Peyer's patch (tissue), 4 donors: ENCODE results near the gene S100A4. TPM values are rescaled to one million over a fixed set of nuclear protein-coding genes. Genes with fewer than 3 reads are reported as not detected.
"Not testable (repeated sequence)": the region's sequence is repeated elsewhere in the genome, so short reads cannot be mapped to it uniquely, and the experiment has no call there.

Source experiments
- DNase-seq, 3 donors: peaks; one replicate each; pipeline ENCODE4 v3.0.0-alpha.2; 2017 to 2019
- H3K27ac ChIP-seq, 4 donors: fragments of 200-600 bp; sonication (generic); one replicate each; pipeline ENCODE4 v1.5.1; 2016 to 2019
- H3K27me3 ChIP-seq, 2 donors: fragments of 200-600 bp; sonication (generic); one replicate each; pipeline ENCODE4 v1.5.1; 2019
- H3K36me3 ChIP-seq, 3 donors: fragments of 200-600 bp; sonication (generic); one replicate each; pipeline ENCODE4 v1.5.1; 2016 to 2019
- H3K4me1 ChIP-seq, 4 donors: fragments of 200-600 bp; sonication (generic); one replicate each; pipeline ENCODE4 v1.5.1; 2016 to 2019
- H3K4me3 ChIP-seq, 4 donors: fragments of 200-600 bp; sonication (generic); 1 replicate in 3 of 4; 2 replicates in 1 of 4; pipeline ENCODE4 v1.5.1; 2016 to 2019; ENCODE audit warnings: mild to moderate bottlenecking in 1 of 4
- H3K9me3 ChIP-seq, 4 donors: fragments of 200-600 bp; sonication (generic); one replicate each; pipeline ENCODE4 v1.5.1; 2016 to 2019; ENCODE audit warnings: mild to moderate bottlenecking in 1 of 4
- POLR2A ChIP-seq, 2 donors: fragments of 450-650 bp; IDR thresholded peaks; one replicate each; pipeline ENCODE4 v1.5.1; 2017; ENCODE audit warnings: antibody characterized with exemption in 2 of 2, mild to moderate bottlenecking in 2 of 2, moderate library complexity in 2 of 2
- total RNA-seq, 4 donors: library from RNA; depleted of rRNA; stranded (reverse); fragments of >200 nt; gene quantifications; one replicate each; pipeline ENCODE4 v1.1.0, GENCODE V29; 2016
- TF ChIP-seq, protein P1 (sequence below), 6 experiments: fragments of 450-650 bp in 4 of 6; fragments of 200-600 bp in 2 of 6; sonication (generic) in 1 of 6; IDR thresholded peaks; one replicate each; pipeline ENCODE4 v1.5.1; 2017 to 2019; ENCODE audit warnings: antibody characterized with exemption in 6 of 6, mild to moderate bottlenecking in 3 of 6, moderate library complexity in 1 of 6

S100A4 gene
- total RNA-seq, 4 donors from 2014 or later: 38.2 to 435 (median 53.6) TPM

DNA sequence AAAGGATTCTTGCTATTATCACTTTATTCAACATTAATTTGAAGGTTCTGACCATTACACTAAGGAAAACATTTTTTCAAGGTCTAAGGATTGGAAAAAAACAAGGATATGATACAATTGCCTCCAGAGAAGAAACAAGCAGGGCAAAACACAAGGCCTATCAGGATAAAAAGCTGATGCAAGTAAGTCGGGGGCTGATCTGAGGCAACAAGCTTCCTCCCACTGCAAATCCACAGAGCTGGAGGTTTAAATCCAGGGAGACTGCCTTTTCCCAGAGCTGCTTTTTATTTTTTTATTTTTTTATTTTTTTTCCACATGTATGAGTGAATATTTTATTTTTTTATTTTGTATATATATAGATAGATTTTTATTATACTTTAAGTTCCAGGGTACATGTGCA, 39.4 kb upstream of the S100A4 start:
- H3K36me3 ChIP-seq: no peaks in the 10 kb centered on the region
- no peak overlapping the region for H3K27ac ChIP-seq
- no peak overlapping the region for H3K4me3 ChIP-seq
- no peaks in the 10 kb centered on the region for H3K9me3 ChIP-seq
- no peaks in the 10 kb centered on the region for H3K4me1 ChIP-seq
- DNase-seq: no peak
- TF ChIP-seq, protein P1, sequence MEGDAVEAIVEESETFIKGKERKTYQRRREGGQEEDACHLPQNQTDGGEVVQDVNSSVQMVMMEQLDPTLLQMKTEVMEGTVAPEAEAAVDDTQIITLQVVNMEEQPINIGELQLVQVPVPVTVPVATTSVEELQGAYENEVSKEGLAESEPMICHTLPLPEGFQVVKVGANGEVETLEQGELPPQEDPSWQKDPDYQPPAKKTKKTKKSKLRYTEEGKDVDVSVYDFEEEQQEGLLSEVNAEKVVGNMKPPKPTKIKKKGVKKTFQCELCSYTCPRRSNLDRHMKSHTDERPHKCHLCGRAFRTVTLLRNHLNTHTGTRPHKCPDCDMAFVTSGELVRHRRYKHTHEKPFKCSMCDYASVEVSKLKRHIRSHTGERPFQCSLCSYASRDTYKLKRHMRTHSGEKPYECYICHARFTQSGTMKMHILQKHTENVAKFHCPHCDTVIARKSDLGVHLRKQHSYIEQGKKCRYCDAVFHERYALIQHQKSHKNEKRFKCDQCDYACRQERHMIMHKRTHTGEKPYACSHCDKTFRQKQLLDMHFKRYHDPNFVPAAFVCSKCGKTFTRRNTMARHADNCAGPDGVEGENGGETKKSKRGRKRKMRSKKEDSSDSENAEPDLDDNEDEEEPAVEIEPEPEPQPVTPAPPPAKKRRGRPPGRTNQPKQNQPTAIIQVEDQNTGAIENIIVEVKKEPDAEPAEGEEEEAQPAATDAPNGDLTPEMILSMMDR (IDR thresholded peaks at IDR 0.05): no peak
- no peak for TF ChIP-seq POLR2A (IDR thresholded peaks at IDR 0.05)
- no peaks in the 10 kb centered on the region for H3K27me3 ChIP-seq

DNA sequence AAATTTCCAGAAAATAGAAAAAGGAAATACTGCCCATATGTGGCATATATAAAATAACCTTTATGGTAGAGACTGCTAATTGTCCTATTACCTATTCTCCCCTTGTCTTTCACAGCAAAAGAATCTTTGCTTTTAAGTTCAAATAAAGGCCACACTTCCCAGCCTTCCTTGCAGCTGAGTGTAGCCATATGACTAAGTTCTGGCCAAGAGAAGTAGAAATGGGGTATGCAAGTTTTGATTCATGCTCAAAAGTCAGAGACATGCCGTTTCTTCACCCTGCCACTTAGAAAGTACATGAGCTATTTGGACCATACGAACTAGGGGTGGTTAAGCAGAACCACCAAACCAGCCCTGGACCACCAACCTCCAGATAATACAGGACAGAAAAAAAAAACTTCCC, 38.4 kb upstream of the S100A4 start:
- TF ChIP-seq, protein P1 (IDR thresholded peaks at IDR 0.05): no peak
- no peak for TF ChIP-seq POLR2A (IDR thresholded peaks at IDR 0.05)
- H3K27me3 ChIP-seq: no peaks in the 10 kb centered on the region
- no peak for DNase-seq
- H3K4me1 ChIP-seq: no peaks in the 10 kb centered on the region
- no peak overlapping the region for H3K4me3 ChIP-seq
- H3K9me3 ChIP-seq: no peaks in the 10 kb centered on the region
- H3K27ac ChIP-seq: no peak overlapping the region
- no peaks in the 10 kb centered on the region for H3K36me3 ChIP-seq

DNA sequence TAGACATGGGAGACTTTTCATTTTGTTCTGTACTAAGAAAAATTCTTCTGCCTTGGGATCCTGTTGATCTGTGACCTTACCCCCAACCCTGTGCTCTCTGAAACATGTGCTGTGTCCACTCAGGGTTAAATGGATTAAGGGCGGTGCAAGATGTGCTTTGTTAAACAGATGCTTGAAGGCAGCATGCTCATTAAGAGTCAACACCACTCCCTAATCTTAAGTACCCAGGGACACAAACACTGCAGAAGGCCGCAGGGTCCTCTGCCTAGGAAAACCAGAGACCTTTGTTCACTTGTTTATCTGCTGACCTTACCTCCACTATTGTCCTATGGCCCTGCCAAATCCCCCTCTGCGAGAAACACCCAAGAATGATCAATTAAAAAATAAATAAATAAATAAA, 37.9 kb upstream of the S100A4 start:
- H3K27ac ChIP-seq, H3K9me3 ChIP-seq, H3K4me3 ChIP-seq, H3K4me1 ChIP-seq, H3K27me3 ChIP-seq, H3K36me3 ChIP-seq, DNase-seq: not testable (repeated sequence)

DNA sequence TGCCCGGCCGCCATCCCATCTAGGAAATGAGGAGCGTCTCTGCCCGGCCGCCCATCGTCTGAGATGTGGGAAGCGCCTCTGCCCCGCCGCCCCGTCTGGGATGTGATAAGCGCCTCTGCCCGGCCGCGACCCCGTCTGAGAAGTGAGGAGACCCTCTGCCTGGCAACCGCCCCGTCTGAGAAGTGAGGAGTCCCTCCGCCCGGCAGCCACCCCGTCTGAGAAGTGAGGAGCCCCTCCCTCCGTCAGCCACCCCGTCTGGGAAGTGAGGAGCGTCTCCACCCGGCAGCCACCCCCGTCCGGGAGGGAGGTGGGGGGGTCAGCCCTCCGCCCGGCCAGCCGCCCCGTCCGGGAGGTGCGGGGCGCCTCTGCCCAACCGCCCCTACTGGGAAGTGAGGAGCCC, 37.2 kb upstream of the S100A4 start:
- not testable (repeated sequence) for H3K9me3 ChIP-seq, H3K27me3 ChIP-seq, H3K4me1 ChIP-seq, H3K36me3 ChIP-seq, H3K27ac ChIP-seq, DNase-seq, H3K4me3 ChIP-seq

DNA sequence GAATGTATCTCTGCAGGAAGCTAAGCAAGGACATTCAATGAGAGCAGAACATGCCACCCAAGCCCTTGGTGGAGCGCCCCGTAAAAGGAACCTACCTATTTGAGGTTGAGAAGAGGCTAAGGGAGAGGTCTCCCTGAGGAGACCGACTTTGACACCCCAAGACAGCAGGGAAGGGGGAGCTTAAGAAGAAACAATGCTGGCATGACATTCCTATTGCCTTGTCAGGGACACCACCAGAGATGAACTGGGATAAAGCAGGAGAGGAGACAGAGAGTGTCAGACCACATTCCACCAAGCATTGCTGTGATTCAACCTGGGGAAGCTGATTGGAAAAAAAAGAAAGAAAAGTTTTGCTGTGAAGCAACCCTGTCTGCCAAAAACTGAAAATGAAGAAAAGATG, 33.3 kb upstream of the S100A4 start:
- Histone ChIP-seq H3K36me3 (no peaks in the 10 kb centered on the region), H3K27ac (no peak overlapping the region), H3K4me3 (no peak overlapping the region), H3K9me3 (no peaks in the 10 kb centered on the region), H3K27me3 (no peaks in the 10 kb centered on the region), H3K4me1 (peaks cover 0 to 7% (median 0%) of the 10 kb centered on the region in 4 donors)
- DNase-seq: no peak
- TF ChIP-seq, protein P1 (IDR thresholded peaks at IDR 0.05): no peak
- no peak for TF ChIP-seq POLR2A (IDR thresholded peaks at IDR 0.05)

DNA sequence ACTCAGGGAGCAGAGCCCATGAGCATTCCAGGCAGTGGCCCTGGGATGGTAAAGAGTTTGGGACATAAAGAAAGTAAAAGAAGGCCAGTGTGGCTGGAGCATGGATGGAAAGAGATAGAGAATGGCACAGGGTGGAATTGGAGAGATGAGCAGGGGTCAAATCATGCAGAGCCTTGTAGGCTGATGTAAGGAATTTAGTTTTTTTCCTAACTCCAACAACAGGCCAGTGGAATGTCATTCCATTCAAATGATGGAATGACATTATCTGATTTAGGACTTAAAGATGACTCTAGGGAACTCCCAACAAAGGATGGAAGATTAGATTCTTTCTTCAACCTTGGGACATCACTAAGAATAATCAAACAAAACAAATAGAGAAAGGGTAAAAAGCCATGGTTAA, 32.9 kb upstream of the S100A4 start:
- DNase-seq: no peak
- no peak overlapping the region for H3K4me3 ChIP-seq
- H3K27me3 ChIP-seq: no peaks in the 10 kb centered on the region
- TF ChIP-seq, protein P1 (IDR thresholded peaks at IDR 0.05): no peak
- no peak for TF ChIP-seq POLR2A (IDR thresholded peaks at IDR 0.05)
- no peaks in the 10 kb centered on the region for H3K36me3 ChIP-seq
- peaks cover 0 to 7% (median 0%) of the 10 kb centered on the region in 4 donors for H3K4me1 ChIP-seq
- H3K27ac ChIP-seq: no peak overlapping the region
- no peaks in the 10 kb centered on the region for H3K9me3 ChIP-seq

DNA sequence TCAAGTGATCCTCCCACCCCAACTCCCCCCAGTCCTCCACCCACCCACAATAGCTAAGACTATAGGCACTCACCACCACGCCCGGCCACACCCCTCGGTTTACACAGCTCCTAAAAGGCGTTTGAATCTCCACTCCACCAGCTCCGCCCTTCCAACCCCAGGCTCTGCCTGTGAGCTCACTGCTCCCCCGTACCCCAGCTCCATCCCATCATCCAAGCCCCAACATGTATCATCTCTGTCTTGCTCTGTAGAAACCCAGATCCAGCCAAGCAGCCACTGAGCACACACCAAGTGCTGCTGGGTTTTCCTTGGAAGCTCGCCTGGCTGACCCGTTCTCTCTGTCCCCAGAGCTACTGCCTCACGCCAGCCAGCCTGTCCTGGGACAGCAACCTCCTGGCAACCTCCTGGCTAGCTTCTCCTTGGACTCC, 32.0 kb upstream of the S100A4 start:
- Histone ChIP-seq H3K9me3 (no peaks in the 10 kb centered on the region), H3K4me3 (no peak overlapping the region), H3K27me3 (no peaks in the 10 kb centered on the region), H3K4me1 (peaks cover 0 to 10% (median 0%) of the 10 kb centered on the region in 4 donors), H3K27ac (no peak overlapping the region), H3K36me3 (no peaks in the 10 kb centered on the region)
- TF ChIP-seq, protein P1 (IDR thresholded peaks at IDR 0.05): no peak
- no peak for TF ChIP-seq POLR2A (IDR thresholded peaks at IDR 0.05)
- no peak for DNase-seq
